WI38 (cell line): Measurements from ENCODE around the gene ESYT3.

Experiments
- H3K4me3 ChIP-seq: 2 replicates; pipeline ENCODE4 v1.5.1; 2011; ENCODE audit warnings: low read depth, mild to moderate bottlenecking, control low read depth, low read length
- TF ChIP-seq, protein P1 (sequence below): IDR thresholded peaks from 2 replicates; pipeline ENCODE4 v1.5.1; 2012; ENCODE audit warnings: low read depth, mild to moderate bottlenecking, control low read depth, low read length

ESYT3 gene

DNA sequence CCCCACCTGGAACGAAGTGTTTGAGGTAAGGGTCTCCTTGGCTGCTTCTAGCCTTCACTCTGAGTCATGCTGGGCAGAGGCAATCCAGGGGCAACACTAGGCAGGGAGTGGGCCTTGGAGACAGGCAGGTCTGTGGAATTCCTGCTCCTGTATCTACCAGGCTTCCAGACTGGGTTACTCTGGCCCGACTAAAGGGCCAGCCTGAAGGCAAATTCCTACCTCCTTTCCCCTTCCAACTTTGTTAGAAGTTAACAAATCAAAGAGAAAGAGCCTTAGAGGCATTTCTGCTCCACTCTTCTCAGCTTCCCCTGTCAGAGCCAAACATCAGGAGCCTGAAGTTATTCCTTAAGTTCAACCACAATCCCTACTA lies 30.1 kb downstream of the ESYT3 start:
- TF ChIP-seq, protein P1, sequence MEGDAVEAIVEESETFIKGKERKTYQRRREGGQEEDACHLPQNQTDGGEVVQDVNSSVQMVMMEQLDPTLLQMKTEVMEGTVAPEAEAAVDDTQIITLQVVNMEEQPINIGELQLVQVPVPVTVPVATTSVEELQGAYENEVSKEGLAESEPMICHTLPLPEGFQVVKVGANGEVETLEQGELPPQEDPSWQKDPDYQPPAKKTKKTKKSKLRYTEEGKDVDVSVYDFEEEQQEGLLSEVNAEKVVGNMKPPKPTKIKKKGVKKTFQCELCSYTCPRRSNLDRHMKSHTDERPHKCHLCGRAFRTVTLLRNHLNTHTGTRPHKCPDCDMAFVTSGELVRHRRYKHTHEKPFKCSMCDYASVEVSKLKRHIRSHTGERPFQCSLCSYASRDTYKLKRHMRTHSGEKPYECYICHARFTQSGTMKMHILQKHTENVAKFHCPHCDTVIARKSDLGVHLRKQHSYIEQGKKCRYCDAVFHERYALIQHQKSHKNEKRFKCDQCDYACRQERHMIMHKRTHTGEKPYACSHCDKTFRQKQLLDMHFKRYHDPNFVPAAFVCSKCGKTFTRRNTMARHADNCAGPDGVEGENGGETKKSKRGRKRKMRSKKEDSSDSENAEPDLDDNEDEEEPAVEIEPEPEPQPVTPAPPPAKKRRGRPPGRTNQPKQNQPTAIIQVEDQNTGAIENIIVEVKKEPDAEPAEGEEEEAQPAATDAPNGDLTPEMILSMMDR = no peak

DNA sequence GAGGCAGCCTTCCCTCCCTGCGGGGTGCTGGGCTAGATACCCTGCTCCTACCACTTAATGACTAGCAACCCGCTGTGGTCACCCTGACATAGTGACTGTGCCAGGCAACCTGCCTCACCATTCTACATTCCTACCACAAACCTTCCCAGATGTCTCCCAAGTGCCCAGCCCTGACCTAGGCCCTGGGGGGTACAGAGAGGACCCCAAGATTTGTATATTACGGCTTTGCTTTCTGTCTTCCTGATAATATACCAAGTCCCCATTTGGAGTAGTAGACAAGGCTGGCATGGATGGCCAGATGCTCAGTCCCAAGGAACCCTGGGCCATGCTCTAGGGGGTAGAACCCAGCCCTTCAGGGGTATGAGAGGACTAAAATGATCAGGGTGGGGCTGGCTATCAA lies 31.0 kb downstream of the ESYT3 start:
- no peak overlapping the region for H3K4me3 ChIP-seq
- TF ChIP-seq, protein P1 = no peak

More for the DNA sequence above, 30.1 kb downstream of the ESYT3 start:
- H3K4me3 ChIP-seq = no peak overlapping the region

DNA sequence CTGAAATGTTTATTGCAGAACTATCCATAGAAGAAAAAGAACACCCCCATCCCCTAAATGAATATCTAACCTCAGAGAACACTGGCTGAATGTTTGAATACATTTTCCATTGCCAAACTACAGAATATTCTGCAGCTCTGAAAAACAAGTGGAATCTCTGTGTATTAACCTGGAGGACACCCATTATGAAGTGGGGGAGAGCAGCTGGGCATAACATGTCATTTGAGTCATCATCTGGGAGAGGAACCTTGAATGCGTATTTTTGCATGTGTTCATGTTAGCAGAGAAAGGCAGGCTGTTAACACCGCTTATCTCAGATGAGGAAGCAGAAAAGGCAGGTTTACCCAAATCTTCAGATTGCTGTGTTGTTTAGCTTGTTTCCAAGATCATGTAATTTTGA lies 31.5 kb downstream of the ESYT3 start:
- TF ChIP-seq, protein P1 = no peak

DNA sequence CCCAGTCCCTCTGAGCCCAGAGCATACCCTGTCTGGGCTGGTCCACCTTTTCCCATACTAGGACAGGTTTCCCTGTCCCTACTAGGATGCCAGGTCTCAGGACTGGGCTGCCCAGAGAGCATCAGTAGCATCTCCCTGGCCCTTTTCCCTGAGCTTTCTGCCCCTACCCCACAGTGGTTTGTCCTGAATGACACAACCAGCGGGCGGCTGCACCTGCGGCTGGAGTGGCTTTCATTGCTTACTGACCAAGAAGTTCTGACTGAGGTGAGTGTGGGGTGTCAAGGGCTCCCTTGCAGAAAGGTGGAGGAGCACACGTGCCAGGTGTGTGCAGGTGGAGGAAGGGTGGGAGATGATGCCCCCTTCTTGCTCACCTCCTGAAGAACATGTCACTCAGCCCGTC lies 33.5 kb downstream of the ESYT3 start:
- no peak overlapping the region for H3K4me3 ChIP-seq
- TF ChIP-seq, protein P1 = no peak

More for the DNA sequence above, 31.5 kb downstream of the ESYT3 start:
- H3K4me3 ChIP-seq = no peak overlapping the region

DNA sequence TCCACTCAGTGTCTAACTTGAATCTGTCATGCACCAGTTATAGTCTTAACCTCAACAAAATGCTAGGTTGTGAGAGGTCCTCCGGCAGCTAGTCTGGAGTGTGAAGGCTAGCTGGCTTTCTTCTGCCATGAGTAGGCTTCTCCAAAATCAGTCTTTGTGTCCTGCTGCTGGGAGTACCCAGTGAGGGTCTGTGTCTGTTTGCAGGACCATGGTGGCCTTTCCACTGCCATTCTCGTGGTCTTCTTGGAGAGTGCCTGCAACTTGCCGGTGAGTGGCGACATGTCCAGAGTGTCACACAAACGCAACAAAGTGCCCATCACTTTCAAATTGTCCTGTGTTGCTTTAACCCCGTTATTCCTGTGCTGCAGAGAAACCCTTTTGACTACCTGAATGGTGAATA lies 34.0 kb downstream of the ESYT3 start:
- TF ChIP-seq, protein P1 = no peak
- no peak overlapping the region for H3K4me3 ChIP-seq

DNA sequence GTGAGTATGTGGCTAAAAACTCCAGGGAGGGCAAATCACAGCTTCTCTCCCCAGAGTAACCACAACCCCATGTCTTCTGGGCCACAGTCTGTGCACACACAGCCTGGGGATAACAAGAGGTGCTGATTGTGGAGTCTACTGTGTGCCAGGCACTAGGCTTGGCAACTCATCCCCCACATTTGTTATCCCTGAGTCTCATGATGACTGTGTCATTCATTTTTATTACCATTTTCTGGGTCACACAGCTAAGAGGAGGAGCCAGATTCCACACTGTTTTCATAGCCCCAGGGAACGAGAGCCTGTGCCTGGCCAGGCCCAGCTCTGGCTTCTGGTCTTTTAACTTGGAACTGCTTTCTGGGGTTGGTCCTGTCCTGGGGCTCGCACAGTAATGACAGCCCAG lies 34.5 kb downstream of the ESYT3 start:
- no peak overlapping the region for H3K4me3 ChIP-seq
- TF ChIP-seq, protein P1 = no peak

DNA sequence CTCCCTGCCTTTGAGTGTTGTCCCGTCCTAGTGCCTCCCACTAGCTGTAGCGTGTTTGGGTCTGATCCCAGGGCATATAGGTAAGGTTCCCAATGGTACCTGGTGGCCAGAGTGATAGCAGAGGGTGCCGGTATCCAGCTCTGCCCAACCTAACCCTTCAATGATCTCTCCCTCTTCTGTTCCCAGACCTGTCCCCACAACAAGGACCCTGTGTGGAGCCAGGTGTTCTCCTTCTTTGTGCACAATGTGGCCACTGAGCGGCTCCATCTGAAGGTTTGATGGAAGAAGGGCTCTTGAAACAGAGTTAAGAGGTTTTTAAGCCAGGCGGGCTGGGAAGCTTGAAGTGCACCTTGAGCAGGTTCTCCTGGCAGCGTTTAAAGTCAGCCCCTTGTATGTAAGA lies 35.5 kb downstream of the ESYT3 start:
- TF ChIP-seq, protein P1 = no peak
- H3K4me3 ChIP-seq = no peak overlapping the region
